Measurements from ENCODE around the gene GTF2I. TPM values are rescaled to one million over a fixed set of nuclear protein-coding genes. Genes with fewer than 3 reads are reported as not detected.

The GTF2I gene
- total and polyA plus RNA-seq, 10 of the 15 experiments (the other 5 are each of a cell fraction or from before 2014, with no cell fraction given) = 6.7 to 172 (median 96.9) TPM

GRCh38 chr7:74633451-74633921 lies 24.0 kb upstream of the GTF2I start:
- FAIRE-seq = no peak
- no peaks in the 10 kb centered on the region; the same call in 1 of the 2 replicates for H3K4me1 ChIP-seq (ENCODE audit: control insufficient read depth, insufficient read depth, low read length)
- no peak overlapping the region for H3K4me2 ChIP-seq (ENCODE audit: control insufficient read depth, insufficient read depth)
- no peak overlapping the region for H3K27ac ChIP-seq (ENCODE audit: control insufficient read depth, insufficient read depth)
- SMC1A ChIA-PET (ENCODE audit: uncharacterized antibody, unreplicated experiment) = no interaction called here
- DNase-seq (ENCODE audit: low read depth, low spot score) = no peak
- BruUV-seq (replicated peaks) = no TSS peak
- TF ChIP-seq E4F1 (IDR thresholded peaks at IDR 0.05; ENCODE audit: borderline replicate concordance, partially characterized antibody) (no peak), BMI1 (IDR thresholded peaks at IDR 0.05; ENCODE audit: borderline replicate concordance) (no peak), KAT2A (conservative IDR thresholded peaks at IDR 0.05; ENCODE audit: control insufficient read depth, low read depth, low read length) (no peak), JUNB (IDR thresholded peaks at IDR 0.05) (no peak), RB1 (IDR thresholded peaks at IDR 0.05; ENCODE audit: borderline replicate concordance) (no peak), SKIL (IDR thresholded peaks at IDR 0.05; ENCODE audit: low read depth, poor library complexity, severe bottlenecking) (no peak), POLR2AphosphoS2 (IDR thresholded peaks at IDR 0.05; ENCODE audit: low read depth, low read length) (no peak), LARP7 (IDR thresholded peaks at IDR 0.05) (no peak)
- no peaks in the 10 kb centered on the region for H3K79me2 ChIP-seq (ENCODE audit: control insufficient read depth, insufficient read depth, low read length)
- no peak for ATAC-seq
- no peaks in the 10 kb centered on the region for H4K20me1 ChIP-seq (ENCODE audit: control insufficient read depth, insufficient read depth)
- RAD21 ChIA-PET (ENCODE audit: unreplicated experiment) = no interaction called here
- H3K9ac ChIP-seq (ENCODE audit: control insufficient read depth, insufficient read depth, low read length) = no peak overlapping the region
- POLR2A ChIA-PET = no interaction called here
- no peaks in the 10 kb centered on the region for H3K36me3 ChIP-seq (ENCODE audit: control insufficient read depth in 2 of 2, insufficient read depth in 2 of 2, low read length in 1 of 2)
- in situ Hi-C loops (cut with MboI) (no loop called here), intact Hi-C loops (cut with micrococcal nuclease; ENCODE audit: unreplicated experiment) (no loop called here)
- CTCF ChIA-PET = interaction anchor here (0.5 to 1.8 kb wide), 4 partner anchors 9 to 421 kb away, joined by 3 to 4 read pairs (median 4); no protein-coding TSS in a partner anchor
- 71% methylated on average over 9 of the region's 9 CpGs for WGBS (ENCODE audit: insufficient coverage, insufficient replicate concordance, low lambda C conversion rate, missing lambda C conversion rate)
- no peak overlapping the region for H3K4me3 ChIP-seq
- no peaks in the 10 kb centered on the region for H3K9me3 ChIP-seq (replicated peaks; ENCODE audit: control insufficient read depth, insufficient read depth, low read length)
- no peaks in the 10 kb centered on the region for H3K27me3 ChIP-seq (replicated peaks in 1 of 2; ENCODE audit: control insufficient read depth in 2 of 2, insufficient read depth in 2 of 2, low read length in 1 of 2)
- no peak overlapping the region for H2AFZ ChIP-seq (ENCODE audit: control insufficient read depth, low read depth, low read length)
